Amniotic stem cell (primary cell): ENCODE data around the gene MB.

Source experiments
- DNase-seq: peaks from one replicate; lab custom pipeline; 2025; lab: John Stamatoyannopoulos, UW

The MB gene

DNA sequence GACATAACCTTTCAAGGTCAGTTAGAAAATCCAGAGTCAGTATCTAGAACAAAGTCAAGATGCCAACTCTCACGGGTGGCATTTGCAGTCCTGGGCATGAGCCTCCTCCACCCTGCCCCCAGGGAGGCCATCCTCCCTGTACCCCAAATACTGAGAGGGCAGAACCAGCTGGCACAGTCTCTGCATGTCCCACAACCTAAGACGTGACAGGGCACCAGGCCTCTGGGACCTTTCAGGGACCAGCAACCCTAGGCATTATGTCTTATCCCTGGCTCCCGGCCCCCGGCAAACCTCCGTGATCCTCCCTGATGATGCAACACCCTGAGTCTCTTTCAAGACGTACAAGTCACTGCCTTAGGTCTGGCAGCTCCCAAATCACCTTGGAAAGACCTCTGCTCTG lies 2.0 kb downstream of the MB start:
- no peak for DNase-seq

DNA sequence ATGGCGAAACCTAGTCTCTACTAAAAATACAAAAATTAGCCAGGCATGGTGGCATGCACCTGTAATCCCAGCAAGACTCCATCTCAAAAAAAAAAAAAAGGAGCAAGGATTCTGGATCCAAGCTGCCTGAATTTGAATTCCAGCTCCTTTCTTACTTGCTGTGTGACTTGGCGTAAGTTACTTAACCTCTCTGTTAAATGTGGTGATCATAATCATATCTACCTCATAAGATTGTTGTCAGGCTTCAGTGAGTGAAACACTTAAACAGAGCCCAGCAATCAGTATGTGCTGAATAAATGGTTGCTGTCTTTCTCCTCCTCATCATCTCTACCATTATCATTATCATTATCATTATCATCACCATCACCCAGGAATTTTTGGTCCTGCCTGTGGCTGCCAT lies 2.7 kb downstream of the MB start:
- DNase-seq, result no peak

DNA sequence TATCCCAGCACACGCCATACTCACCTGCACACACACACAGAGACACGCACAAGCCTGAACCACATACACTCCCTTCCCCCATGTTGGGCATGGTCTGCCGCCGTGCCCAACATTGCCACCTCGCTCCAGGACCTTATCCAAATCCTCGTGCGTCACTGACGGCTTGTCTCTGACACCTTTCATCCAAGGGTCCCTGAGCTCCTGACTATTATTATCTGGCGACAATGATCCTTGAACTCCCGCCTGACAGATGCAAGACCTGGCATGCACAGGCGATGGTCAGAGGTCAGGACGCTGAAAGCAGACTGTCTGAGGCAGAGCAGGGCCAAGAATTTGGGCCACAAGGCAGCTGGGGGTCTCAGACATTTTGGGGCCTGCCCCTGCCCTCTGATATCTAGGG lies 4.2 kb downstream of the MB start:
- no peak for DNase-seq

DNA sequence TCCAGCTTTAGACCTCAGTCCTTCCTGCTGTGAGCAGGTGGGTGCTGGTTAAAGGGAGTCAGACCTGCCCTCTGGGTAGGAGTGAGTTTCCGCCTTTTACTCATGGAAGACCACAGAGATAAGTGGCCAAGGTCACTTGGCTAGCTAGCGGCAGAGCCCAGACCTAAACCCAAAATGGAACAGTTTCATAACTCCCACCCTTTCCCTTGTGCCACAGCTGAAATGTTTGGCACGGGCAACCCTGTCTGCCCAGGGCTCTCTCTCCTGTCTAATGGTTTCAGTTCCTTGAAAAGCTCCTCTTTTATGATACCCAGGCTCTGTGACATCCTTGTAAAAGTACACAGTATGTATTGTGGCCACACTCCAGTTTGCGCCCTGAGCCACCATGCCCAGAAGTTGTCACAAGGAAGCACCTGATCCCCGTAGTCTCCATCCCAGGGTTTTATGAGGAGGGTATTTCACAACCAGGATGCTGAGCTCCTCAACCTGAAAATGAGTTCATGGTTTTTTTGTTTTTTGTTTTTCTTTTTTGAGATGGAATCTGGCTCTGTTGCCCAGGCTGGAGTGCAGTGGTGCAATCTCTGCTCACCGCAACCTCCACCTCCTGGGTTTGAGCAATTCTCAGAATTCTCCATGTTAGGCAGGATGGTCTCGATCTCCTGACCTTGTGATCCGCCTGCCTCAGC lies 5.1 kb downstream of the MB start:
- DNase-seq, result no peak

DNA sequence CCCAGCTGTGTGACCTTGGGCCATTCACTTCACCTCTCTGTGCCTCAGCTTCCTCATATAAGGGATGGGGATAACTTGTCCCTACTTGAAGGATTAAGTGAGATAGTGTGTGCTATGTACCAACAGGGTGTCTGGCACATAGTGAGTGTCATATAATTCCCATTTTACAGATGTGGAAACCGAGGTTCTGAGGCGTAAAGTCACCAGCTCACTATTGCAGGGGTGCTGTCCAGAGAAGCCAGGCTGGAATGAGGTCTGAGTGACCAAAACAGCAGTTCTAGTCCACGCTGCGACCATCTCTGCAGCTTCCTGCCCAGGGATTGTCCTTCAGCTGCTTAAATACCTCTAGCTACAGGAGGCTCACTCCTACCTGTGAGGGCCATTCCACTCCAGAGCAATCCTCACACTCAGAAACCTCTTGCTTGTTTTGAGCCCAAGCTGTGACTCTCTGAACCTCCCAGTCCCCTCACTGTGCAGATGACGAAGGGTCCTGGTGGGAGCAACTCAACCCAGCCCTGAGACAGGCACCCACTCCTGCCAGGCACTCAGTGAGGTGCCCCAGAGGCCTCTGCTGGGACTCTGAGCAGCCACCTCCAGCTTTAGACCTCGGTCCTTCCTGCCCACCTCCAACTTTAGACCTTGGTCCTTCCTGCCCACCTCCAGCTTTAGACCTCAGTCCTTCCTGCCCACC lies 5.8 kb downstream of the MB start:
- DNase-seq, result no peak

DNA sequence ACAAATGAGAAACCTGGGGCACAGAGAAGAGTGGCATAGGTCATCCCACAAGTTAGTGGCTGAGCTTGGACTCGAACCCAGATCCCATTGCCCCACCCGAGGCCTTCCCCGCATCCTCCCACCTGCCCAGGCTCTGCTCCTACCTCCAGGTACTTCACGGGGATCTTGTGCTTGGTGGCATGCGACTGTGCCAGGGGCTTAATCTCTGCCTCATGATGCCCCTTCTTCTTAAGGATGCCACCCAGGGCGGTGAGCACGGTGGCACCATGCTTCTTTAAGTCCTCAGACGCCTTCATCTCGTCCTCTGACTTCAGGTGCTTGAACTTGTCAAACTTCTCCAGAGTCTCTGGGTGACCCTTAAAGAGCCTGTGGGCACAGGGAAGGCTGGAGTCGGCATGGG lies 6.4 kb downstream of the MB start:
- no peak for DNase-seq

DNA sequence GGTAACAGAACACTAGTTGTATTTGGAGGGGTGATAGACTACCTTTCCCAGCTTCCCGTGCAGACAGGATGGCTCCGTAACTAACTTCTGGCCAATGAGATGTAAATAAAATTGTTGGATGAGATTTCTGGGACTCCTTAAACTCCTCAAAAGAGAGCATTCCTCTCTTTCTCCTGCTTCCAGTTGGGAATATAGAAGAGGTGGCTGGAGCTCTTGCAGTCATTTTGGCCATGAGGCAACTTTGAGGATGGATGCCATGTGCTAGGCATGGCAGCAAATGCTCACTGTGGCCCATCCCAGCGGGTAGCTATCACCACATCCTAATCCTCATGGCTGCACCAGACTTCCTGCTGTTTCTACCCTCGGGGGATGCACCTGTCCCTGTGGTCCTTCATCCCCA lies 7.4 kb downstream of the MB start:
- no peak for DNase-seq

DNA sequence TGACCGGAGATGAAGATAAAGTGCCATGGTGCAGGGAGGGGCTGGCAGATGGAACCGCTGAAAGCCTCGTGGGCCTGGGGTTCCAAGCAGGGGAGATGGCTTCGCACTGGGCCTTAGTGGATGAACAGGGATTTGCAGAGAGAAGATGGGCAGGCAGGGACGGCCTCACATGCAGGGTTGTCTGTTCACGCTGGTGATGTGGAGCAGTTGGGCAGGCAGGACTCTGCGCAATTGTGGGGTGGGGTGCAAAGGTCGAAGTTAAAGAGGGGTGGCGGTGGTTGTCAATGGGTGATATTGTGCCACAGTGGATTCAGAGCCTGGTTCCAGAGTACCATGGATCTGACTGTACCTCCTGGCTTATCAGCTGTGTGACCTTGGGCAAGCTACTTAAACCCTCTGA lies 7.9 kb downstream of the MB start:
- no peak for DNase-seq

DNA sequence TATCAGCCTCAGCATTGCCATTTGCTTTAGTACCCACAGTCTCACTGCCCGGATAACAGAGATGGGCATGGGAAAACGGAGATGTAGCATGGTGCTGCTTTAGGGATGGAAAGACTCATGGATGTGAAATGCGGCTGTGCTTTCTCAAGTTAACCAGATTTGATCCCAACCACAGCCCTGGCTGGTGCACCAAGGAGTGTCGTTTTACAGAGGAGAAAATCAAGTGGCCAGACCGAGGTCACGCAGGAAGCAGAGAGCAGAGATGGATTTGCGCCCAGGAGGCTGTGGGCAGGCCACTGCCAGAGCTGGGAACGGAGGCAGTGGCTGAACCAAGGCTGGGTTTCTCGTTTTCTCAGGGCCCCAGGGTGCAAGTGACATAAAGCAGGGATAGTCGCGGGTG lies 9.0 kb downstream of the MB start:
- DNase-seq, result no peak

DNA sequence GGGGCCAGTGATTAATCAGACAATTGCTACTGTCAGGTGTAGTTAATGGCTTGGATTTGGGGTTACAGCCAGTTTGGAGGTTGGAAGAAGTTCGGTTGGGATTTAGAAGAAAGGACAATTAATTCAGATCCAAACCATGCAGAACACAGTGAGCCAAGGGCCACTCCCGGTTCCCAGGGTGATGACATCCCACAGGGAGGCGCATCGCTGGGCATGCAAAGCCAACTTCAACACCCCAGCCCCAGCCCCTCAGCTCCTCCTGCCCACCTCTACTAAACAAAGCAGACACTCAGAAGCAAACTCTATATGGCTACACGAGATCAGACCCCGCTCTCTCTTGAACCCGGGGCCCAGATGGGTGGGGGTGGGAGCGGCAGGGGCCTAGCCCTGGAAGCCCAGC lies 10.2 kb downstream of the MB start:
- no peak for DNase-seq

DNA sequence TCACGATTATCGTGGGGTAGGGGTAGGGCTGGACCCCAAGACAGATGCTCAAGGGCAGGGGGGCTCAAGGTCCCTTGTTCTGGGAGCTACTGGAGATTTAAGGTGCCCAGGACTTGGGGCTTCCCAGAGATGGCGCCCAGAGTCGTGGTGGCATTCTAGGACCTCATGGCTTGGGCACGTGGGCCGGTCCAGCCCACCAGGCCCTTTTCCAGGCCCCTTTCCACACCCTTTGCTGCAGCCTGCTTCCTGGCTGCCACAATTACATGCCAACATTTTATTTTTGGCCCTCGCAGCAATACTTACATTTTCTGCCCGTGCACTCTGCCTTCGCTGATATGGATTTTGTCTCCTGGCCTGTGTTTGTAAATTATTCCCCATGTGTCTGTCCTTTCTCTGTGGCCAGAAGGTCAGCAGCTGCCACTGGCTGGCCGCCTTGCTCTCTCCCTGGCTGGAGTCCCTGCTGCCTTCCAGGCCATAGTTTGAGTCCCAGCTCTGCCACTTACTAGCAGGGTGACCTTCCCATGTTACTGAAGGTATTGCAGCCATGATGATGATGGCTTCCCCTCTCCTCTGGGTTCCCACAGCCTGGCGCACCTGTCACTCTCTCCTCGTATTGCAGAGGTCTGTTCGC lies 11.2 kb downstream of the MB start:
- no peak for DNase-seq

DNA sequence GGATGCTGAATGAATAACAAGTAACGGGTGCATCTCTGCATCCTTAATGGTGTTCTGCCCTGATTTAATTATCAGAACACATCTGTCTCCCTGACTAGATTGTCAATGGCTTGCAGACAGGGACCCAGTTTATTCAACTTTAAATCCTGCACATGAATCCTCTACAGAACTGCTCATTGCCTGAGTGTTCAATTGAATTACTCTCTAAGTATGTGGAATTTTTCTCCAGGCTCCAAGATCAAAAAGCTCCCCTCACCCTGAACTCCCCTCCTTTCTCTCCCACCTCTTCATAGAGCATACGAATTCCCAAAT lies 11.8 kb downstream of the MB start:
- no peak for DNase-seq

DNA sequence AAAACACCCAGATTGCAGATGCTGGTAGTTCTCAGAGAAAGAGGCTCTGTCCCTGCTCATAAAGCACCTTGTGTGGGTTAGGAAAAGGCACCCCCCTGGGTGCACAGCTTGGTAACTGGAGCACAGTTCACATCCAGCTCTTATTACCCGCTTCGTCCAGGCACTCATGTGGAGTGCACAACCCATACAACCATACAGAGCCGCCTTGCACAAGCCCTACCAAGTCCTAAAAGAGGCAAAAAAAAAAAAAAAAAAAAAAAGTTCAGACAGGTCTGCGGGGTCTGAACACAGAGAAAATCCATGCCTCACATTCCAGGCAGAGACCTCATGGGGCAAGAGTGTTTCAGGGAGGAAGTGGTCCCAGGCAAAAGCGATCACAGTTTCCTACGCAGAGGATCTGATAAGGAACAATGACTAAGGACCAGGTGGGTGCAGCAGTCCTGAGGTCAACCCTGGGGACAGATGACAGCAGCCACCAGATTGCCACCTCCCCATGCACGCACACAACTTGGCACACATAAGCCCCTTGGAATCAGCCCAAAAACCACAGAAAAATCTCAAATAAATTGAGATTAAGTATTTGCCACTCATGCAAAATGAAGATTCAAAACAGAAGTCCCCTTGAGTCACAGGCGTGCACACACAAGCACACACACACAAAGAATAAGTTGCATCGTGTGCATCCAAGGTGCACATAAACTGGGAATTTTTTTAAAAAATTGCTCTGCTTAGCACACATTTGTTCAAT lies 12.3 kb downstream of the MB start:
- DNase-seq, result no peak

DNA sequence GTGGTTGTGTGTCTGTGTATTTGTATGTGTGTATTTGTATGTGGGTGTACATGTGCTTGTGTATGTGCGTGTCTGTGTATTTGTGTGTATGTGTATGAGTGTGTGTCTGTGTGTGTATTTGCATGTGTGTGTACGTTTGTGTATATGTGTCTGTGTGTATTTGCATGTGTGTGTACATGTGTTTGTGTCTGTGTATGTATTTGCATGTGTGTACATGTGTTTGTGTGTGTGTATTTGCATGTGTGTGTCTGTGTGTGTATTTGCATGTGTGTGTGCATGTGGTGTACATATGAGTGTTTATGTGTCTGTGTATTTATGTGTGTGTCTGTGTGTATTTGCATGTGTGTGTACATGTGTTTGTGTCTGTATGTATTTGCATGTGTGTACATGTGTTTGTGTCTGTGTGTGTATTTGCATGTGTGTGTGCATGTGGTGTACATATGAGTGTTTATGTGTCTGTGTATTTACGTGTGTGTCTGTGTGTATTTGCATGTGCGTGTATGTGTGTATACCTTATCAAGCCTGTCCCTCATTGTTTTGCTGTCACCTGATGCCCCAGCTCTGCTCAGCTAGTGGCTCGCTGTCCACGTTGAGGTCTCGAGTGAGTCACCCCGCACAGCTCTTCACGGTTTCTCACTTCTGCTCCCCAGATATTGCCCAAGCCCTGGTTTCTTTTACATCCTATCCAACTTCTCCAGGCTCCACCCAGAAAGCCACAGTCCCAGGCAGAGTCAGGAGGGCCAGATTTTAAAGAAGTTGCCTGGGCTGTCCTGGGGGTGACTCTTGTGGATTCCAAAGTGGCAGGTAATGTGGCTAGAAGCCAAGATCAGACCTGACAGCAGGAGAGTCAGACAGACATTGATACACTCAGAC lies 15.2 kb downstream of the MB start:
- DNase-seq, result peak; percentile 8

DNA sequence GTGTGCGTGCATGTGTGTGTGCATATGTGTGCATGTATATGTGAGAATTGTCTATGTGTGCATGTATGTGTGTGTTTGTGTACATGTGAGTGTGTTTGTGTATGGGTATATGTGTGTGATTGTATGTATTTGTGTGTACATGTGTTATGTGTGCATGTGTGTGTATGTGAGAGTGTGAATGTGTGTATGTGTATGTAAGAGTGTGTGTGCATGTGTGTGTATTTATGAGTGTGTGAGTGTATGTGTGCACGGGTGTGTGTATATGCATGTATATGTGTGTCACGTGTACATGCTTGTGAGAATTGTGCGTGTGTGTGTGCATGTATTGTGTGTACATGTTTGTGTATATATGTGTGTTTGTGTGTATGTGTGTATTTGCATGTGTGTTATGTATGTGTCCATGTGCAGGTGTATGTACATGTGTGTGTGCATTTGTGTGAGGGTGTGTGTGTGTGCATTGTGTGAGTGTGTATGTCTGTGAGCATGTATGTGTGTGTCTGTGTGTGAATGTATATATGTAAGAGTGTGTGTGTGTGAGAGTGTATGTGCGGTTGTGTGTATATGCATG lies 16.0 kb downstream of the MB start:
- no peak for DNase-seq

DNA sequence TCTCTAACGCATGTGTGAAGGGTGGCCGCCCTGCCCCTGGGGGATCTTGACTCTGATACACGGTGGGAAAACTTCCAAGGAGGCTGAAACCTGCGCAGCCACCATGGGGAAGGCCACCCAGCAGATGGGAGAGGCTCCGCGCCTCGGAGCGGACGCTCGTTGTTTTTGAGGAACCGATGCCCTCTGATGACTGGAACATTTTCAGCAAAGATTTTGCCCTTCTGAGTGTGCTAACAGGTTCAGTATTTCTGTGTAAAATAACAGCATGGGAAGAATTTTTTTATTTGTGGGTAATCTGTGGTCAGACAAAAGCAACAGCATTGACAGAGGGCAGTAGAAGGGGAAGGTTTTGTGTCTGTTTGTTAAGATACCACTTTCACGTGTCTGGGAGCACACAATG lies 16.7 kb downstream of the MB start:
- no peak for DNase-seq

DNA sequence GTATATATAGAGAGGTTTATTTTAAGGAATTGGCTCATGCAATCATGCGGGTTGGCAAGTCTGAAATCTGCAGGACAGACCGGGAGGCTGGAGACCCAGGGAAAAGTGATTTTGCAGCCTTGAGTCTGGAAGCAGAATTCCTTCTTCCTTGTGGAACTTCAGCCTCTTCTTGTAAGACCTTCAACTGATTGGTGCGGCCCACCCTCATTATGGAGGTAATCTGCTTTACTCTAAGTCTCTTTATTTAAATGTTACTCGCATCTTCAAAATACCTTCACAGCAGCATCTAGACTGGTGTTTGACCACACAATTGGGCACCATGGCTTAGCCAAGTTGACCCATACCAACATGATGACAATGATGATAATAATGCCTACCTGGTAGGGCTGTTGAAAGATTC lies 17.8 kb downstream of the MB start:
- no peak for DNase-seq

DNA sequence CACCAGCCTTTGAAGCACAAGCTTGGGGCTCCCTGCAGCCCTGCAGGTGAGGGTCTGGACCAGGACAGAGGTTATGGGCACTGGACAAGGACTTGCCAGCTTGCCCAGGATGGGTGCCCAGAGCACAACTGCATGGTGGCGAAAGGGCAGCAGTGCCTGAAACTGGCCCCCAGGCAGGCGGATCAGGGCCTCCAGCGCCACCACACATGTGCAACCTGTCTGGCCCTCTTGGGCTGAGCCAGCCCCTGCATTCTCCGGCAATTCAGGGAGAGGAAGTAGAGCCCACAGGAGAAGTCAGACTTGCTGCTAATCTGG lies 18.8 kb downstream of the MB start:
- no peak for DNase-seq

DNA sequence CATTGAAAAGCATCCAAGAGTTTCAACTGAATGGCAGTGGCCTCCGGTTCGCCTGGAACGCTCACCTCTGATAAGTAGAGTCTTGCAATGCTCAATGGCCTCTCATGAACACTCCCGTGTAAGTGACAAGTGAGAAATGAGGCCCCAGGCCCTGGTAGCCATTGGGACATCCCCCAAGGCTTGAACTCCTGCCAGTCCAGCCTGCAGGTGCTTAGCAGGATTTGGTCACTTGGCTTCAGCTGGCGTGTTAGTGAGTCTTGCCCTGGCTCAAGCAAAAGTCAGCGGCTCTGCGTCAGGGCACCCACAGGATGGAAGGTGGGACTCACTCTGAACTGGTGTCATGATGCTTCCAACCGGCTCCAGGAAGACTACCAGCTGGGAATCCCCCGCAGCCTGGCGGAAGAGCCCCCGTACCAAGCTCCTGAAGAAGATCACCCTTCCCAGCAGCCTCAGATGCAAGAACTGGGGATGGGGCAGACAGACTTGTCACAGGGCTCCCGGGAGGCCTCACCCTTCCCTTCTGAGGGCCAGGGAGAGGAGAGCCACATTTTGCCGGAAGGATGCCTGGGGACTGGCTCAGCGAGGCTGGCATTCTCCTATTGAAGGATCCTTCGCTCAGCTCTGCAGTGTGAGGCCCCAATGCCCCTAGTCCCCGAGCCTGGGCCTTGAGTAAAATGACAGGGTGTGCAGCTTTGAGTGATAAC lies 19.3 kb downstream of the MB start:
- DNase-seq, result no peak

DNA sequence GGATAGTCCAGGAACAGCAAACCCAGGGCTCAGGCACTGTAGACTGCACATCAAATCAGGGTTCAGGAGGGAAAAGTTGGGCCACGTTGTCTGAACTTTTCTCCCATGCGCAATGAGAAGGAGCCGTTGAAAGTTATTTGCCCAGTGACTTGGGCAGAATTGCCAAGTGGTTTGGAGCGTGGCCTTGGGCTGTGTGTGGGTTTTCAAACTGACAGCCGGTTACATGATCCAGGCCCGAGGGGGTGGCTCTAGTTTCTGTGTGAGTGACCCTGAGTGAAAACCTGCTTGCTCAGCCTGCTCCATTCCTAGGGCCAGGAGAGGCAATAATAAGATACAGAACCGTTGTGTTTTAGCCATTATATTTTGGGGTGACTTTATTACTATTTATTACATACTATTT lies 20.3 kb downstream of the MB start:
- DNase-seq, result no peak

DNA sequence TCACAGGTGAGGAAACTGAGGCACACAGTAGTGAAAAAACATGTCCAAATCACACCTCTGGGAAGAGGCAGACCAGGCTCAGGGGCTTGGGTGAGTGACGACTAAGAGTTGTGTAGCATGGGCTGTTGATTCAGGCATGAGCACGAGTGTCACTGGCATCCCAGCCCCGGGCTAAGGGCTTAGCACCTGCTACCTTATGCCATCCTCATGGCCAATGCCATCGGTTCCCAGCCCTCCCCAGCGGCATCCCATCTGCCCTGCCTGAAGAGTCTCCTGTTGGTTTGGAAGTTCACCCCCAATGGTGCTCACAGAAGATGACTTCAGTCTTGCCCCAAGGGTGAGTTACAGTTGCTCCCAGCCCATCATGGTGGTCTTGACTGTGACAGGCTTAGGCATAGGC lies 22.4 kb downstream of the MB start:
- DNase-seq, result no peak
